ENCODE results near the gene SLC49A3. TPM values are rescaled to one million over a fixed set of nuclear protein-coding genes. Genes with fewer than 3 reads are reported as not detected.

The SLC49A3 gene
- total RNA-seq, 1 donor from 2014 or later = 19.9 TPM

DNA sequence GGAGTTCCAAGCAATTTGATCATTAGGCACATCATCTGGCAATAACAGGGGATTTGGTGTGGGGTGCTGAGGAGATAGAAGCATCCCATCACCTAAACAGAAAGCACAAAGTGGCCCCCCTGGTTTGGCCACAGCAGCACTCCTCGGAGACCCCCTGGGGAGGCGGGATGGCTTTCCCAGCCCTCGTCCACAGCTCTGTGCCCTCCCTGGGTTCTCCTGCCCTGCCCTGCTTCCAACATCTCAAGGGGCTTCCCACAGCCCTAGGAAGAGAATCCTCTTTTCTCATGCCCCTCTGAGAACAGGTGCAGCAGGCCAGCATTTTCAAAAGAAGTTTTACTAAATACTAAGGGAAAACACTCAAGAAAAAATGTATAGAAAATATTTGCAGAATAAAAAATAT is 27.7 kb downstream of the SLC49A3 start:
- TF ChIP-seq, protein P1, sequence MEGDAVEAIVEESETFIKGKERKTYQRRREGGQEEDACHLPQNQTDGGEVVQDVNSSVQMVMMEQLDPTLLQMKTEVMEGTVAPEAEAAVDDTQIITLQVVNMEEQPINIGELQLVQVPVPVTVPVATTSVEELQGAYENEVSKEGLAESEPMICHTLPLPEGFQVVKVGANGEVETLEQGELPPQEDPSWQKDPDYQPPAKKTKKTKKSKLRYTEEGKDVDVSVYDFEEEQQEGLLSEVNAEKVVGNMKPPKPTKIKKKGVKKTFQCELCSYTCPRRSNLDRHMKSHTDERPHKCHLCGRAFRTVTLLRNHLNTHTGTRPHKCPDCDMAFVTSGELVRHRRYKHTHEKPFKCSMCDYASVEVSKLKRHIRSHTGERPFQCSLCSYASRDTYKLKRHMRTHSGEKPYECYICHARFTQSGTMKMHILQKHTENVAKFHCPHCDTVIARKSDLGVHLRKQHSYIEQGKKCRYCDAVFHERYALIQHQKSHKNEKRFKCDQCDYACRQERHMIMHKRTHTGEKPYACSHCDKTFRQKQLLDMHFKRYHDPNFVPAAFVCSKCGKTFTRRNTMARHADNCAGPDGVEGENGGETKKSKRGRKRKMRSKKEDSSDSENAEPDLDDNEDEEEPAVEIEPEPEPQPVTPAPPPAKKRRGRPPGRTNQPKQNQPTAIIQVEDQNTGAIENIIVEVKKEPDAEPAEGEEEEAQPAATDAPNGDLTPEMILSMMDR (IDR thresholded peaks at IDR 0.05; ENCODE audit: unreplicated experiment) = no peak
- Mint-ChIP-seq H3K4me1 (ENCODE audit: unreplicated experiment) (no peaks in the 10 kb centered on the region), H3K36me3 (ENCODE audit: low read depth, unreplicated experiment) (peaks cover 21% of the 10 kb centered on the region), H3K27ac (ENCODE audit: unreplicated experiment) (no peak overlapping the region), H3K9me3 (ENCODE audit: unreplicated experiment) (no peaks in the 10 kb centered on the region), H3K27me3 (ENCODE audit: unreplicated experiment) (peaks cover 10% of the 10 kb centered on the region), H3K4me3 (ENCODE audit: unreplicated experiment) (peak overlapping the region; percentile 48)
- no peak for DNase-seq (ENCODE audit: low spot score)

DNA sequence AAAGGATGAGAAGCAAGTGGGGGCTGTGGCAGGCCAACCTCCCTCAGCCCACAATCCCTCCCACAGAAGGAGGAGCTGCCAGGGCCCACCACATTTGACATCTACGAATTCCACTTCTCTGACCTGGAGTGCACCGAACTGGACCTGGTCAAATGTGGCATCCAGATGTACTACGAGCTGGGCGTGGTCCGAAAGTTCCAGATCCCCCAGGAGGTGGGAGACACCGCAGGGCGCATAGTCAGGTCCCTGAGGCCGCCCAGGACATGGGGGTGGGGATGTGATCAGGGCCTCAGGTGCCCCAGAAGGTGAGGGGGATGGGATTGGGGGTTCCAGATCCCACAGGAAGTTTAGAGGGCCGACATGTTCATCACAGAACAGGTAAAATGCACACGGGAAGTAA is 28.6 kb downstream of the SLC49A3 start:
- TF ChIP-seq, protein P1 (IDR thresholded peaks at IDR 0.05; ENCODE audit: unreplicated experiment) = no peak
- Mint-ChIP-seq H3K27me3 (ENCODE audit: unreplicated experiment) (peaks cover 16% of the 10 kb centered on the region), H3K27ac (ENCODE audit: unreplicated experiment) (no peak overlapping the region), H3K36me3 (ENCODE audit: low read depth, unreplicated experiment) (peaks cover 21% of the 10 kb centered on the region), H3K9me3 (ENCODE audit: unreplicated experiment) (peaks cover 3% of the 10 kb centered on the region), H3K4me3 (ENCODE audit: unreplicated experiment) (peak overlapping the region; percentile 48), H3K4me1 (ENCODE audit: unreplicated experiment) (no peaks in the 10 kb centered on the region)
- no peak for DNase-seq (ENCODE audit: low spot score)

DNA sequence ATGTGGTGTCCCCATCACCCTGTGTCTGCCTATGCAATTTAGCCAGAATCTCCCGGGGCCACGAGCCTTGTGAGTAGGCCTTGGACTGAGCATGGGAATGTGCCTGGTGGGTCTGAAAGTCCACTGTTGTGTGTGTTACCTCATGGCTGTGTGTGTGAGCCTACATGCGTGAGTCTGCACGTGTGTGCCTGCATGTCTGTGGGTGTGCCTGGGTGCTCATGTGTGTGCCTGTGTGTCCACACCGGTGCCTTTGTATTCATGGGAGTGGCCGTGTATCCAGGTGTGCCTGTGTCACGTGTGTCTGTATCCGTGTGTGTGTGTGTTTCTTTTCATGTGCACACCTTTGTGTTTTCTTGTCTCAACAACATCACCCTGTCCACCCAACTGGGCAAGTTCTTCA is 29.1 kb downstream of the SLC49A3 start:
- Mint-ChIP-seq H3K4me3 (ENCODE audit: unreplicated experiment) (peak overlapping the region; percentile 49), H3K27me3 (ENCODE audit: unreplicated experiment) (peaks cover 16% of the 10 kb centered on the region), H3K9me3 (ENCODE audit: unreplicated experiment) (peaks cover 3% of the 10 kb centered on the region), H3K4me1 (ENCODE audit: unreplicated experiment) (no peaks in the 10 kb centered on the region), H3K36me3 (ENCODE audit: low read depth, unreplicated experiment) (peaks cover 21% of the 10 kb centered on the region), H3K27ac (ENCODE audit: unreplicated experiment) (peak overlapping the region; percentile 13)
- no peak for DNase-seq (ENCODE audit: low spot score)
- TF ChIP-seq, protein P1 (IDR thresholded peaks at IDR 0.05; ENCODE audit: unreplicated experiment) = no peak

DNA sequence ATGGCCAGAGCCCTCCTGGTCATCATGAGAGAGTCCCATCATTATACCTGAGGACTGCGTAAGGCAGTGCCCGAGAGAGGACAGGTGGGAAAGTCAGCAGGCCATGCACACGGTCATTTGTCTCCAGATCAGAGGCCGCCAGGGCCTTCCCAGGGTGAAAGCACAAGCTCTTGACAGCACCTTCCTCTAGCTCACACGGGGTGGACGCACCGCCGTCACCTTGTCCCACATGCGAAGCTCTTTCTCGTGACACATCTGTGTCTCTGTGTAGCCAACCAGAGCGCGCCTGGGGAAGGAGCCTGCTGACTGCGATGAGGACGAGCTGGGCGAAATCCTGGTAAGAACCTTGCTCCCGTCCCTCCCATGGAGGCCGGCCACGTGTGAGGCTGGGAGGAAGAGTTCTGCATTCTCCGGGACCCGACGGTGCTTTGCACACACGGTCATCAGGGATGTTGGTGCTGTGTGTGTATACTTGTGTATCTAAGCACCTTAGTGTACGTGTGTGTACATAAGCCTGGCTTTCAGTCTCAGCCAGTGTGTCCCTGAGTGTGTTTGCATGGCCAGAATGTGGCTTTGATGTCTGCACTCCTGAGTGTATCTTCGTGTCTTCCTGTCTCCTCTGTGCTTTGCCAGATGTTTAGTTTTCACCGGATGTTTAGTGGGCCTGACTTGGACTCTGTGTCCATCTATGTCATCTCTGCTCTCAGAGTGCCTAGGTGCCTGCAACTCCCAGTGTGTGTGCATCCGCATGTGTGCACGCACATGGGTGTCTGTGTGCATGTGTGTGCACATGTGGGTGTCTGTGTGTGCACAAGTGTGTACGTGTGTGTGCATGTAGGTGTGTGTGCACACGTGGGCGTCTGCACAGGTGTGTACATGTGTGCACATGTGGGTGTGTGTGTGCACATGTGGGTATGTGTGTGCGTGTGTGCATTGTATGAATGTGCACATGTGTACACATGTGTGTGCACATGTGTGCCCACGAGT is 30.0 kb downstream of the SLC49A3 start:
- H3K4me3 Mint-ChIP-seq (ENCODE audit: unreplicated experiment) = peak overlapping the region; percentile 31
- DNase-seq (ENCODE audit: low spot score) = no peak
- H3K9me3 Mint-ChIP-seq (ENCODE audit: unreplicated experiment) = peaks cover 3% of the 10 kb centered on the region
- H3K27ac Mint-ChIP-seq (ENCODE audit: unreplicated experiment) = no peak overlapping the region
- H3K27me3 Mint-ChIP-seq (ENCODE audit: unreplicated experiment) = peaks cover 19% of the 10 kb centered on the region
- H3K4me1 Mint-ChIP-seq (ENCODE audit: unreplicated experiment) = no peaks in the 10 kb centered on the region
- TF ChIP-seq, protein P1 (IDR thresholded peaks at IDR 0.05; ENCODE audit: unreplicated experiment) = no peak
- peaks cover 21% of the 10 kb centered on the region for H3K36me3 Mint-ChIP-seq (ENCODE audit: low read depth, unreplicated experiment)
